Activated effector memory CD4-positive, alpha-beta T cell treated with Interleukin-2 at 50 U/mL for 16 hours (primary cell): ENCODE results near the gene CHRNA7.
"Not testable (repeated sequence)": the region's sequence is repeated elsewhere in the genome, so short reads cannot be mapped to it uniquely, and the experiment has no call there.

Source experiments
- DNase-seq: peaks from one replicate; pipeline ENCODE4 v3.0.0-alpha.2; 2020

Gene CHRNA7

DNA sequence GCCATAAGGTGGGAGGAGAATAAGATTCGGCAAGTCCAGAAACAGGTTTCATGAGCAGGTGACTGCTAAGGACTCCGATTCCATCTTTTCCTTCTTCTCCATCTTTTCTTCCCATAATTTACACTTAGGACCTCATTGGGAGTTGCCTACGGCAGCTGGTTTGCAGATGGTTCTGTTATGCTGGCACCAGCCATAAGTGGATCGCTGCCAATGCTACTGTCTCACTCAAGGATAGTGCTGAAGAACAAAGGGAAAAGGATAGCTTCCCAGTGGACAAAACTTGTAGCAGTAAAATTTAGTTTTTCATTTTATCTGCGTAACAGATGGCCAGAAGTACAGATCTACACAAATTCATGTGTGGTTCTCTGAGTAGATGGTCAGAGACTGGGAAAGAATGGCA is 178.8 kb downstream of the CHRNA7 start:
- DNase-seq = not testable (repeated sequence)

DNA sequence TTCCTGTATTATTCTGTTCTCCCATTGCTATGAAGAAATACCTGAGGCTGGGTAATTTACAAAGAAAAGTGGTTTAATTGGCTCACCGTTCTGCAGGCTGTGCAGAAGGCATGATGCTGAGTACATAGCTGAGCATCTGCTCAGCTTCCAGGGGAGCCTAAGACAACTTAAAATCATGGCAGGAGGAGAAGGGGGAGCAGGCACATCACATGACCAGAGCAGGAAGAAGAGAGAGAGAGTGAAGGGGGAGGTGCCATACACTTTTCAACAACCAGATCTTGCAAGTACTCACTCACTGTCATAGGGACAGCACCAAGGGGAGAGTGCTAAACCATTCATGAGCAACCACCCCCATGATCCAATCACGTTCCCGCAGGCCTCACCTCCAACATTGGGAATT is 188.4 kb downstream of the CHRNA7 start:
- no peak for DNase-seq
